RWPE2 (cell line): ENCODE measurements around the gene KCNV2.

Experiments
- ATAC-seq: fragments of 200-7000 bp; cut with Tn5 transposase; 3 replicates; pipeline ENCODE4 v1.9.1; 2021; ENCODE audit warnings: low read depth
- DNase-seq: peaks from one replicate; pipeline ENCODE4 v3.0.0-alpha.2; 2020; ENCODE audit warnings: low spot score
- H3K27ac ChIP-seq: fragments of 450-650 bp; 2 replicates; pipeline ENCODE4 v1.5.1; 2017; ENCODE audit warnings: mild to moderate bottlenecking; ENCODE audit not compliant: poor library complexity, severe bottlenecking
- H3K27me3 ChIP-seq: fragments of 250-450 bp; sonication (Bioruptor Pico); 2 replicates; pipeline ENCODE4 v1.5.1; 2021; ENCODE audit warnings: mild to moderate bottlenecking, moderate library complexity; ENCODE audit not compliant: insufficient read depth, poor library complexity, severe bottlenecking
- H3K36me3 ChIP-seq: fragments of 250-450 bp; sonication (Bioruptor Pico); 2 replicates; pipeline ENCODE4 v1.5.1; 2020; ENCODE audit warnings: low read depth, mild to moderate bottlenecking, moderate library complexity
- H3K4me1 ChIP-seq: fragments of 250-450 bp; sonication (Bioruptor Pico); 2 replicates; pipeline ENCODE4 v1.5.1; 2021; ENCODE audit warnings: mild to moderate bottlenecking, moderate library complexity; ENCODE audit not compliant: insufficient read depth, poor library complexity, severe bottlenecking
- H3K4me3 ChIP-seq: fragments of 250-450 bp; sonication (Bioruptor Pico); 2 replicates; pipeline ENCODE4 v1.5.1; 2021; ENCODE audit warnings: mild to moderate bottlenecking, moderate library complexity; ENCODE audit not compliant: severe bottlenecking
- H3K9me3 ChIP-seq: fragments of 250-450 bp; sonication (Bioruptor Pico); 2 replicates; pipeline ENCODE4 v1.5.1; 2021; ENCODE audit warnings: mild to moderate bottlenecking, moderate library complexity; ENCODE audit not compliant: severe bottlenecking
- CTCF ChIP-seq: fragments of 450-650 bp; IDR thresholded peaks from one replicate; pipeline ENCODE4 v1.5.1; 2017; ENCODE audit warnings: mild to moderate bottlenecking, moderate library complexity; ENCODE audit not compliant: poor library complexity, severe bottlenecking

The KCNV2 gene

DNA sequence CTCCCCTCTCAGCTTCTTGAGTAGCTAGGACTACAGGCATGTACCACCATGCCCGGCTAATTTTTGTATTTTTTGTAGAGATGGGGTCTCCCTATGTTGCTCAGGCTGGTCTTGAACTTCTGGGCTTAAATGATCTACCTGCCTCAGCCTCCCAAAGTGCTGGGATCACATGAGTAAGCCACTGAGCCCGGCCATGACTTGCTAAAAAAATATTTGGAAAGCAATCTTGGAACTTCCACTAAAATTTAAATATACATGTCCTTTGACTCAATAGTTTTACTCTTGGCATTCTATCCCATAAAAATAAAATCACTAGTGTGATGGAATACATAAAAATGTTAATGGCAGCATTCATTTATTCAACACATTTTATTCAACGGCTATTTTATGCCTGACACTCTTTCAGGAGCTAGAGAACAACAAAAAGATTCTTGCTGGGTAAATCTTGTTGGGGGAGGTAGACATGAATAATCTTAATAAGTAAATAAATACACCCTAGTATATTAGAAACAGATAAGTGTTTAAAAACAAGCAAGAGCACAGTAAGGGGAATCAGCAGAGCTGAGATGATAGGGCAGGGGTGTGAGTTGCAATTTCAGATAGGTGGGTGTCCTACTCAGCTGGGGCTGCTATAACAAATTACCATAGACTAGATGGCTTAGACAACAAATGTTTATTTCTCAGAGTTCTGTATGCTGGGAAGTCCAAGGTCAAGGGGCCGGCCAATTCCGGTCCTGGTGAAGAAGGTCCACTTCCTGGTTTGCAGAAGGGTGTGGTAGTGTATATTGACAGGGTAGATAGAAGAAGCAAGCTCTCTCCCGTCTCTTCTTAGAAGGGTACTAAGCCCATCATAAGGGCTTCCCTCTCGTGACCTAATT lies 50.7 kb downstream of the KCNV2 start:
- Histone ChIP-seq H3K36me3 (peaks cover 38% of the 10 kb centered on the region), H3K27me3 (no peaks in the 10 kb centered on the region), H3K27ac (no peak overlapping the region), H3K4me3 (no peak overlapping the region), H3K4me1 (no peaks in the 10 kb centered on the region), H3K9me3 (no peaks in the 10 kb centered on the region)
- ATAC-seq = no peak
- TF ChIP-seq CTCF = no peak
- no peak for DNase-seq

DNA sequence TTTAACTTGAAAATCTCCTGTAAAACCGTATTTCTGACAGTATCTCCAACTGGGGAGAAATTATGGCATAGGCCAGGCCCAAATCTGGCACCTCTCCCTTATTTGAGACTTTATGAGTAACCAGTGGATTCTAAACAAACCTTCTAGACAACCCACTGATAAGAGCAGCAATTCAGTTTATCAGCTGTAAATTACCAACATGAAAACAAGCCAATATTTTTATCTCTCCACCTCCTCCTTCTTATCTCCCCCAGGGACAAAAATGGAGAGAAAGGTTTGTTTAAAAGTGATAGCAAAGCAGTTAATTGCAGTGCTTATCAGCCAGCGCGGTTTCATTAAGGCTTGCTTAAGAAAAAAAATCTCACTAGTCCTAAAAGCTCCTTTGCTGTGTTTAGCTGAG lies 53.8 kb downstream of the KCNV2 start:
- H3K36me3 ChIP-seq = peaks cover 68% of the 10 kb centered on the region
- no peak overlapping the region for H3K4me3 ChIP-seq
- no peak overlapping the region for H3K27ac ChIP-seq
- H3K4me1 ChIP-seq = no peaks in the 10 kb centered on the region
- H3K27me3 ChIP-seq = no peaks in the 10 kb centered on the region
- no peak for ATAC-seq
- peaks cover 7% of the 10 kb centered on the region for H3K9me3 ChIP-seq
- no peak for DNase-seq
- TF ChIP-seq CTCF = no peak

- no peak overlapping the region for H3K27ac ChIP-seq
- H3K9me3 ChIP-seq = peaks cover 7% of the 10 kb centered on the region
- no peaks in the 10 kb centered on the region for H3K4me1 ChIP-seq
- DNase-seq (no peak), ATAC-seq (no peak)
- no peaks in the 10 kb centered on the region for H3K27me3 ChIP-seq
- no peak overlapping the region for H3K4me3 ChIP-seq
- TF ChIP-seq CTCF = no peak
- peaks cover 74% of the 10 kb centered on the region for H3K36me3 ChIP-seq
Measured at GRCh38 chr9:2771661-2772060, 54.4 kb downstream of the KCNV2 start.

DNA sequence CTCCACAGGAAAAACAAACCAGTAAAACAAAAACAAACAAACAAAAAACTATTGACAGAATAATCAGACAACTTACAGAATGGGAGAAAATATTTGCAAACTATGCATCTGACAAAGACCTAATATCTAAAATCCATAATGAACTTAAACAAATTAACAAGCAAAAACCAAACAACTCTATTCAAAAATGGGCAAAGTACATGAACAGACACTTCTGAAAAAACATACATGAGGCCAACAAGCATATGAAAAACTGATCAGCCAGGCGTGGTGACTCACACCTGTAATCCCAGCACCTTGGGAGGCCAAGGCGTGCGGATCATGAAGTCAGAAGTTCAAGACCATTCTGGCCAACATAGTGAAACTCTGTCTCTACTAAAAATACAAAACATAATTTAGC lies 60.1 kb downstream of the KCNV2 start:
- peaks cover 2% of the 10 kb centered on the region for H3K4me1 ChIP-seq
- no peak overlapping the region for H3K27ac ChIP-seq
- ATAC-seq (no peak), DNase-seq (no peak)
- TF ChIP-seq CTCF = no peak
- no peaks in the 10 kb centered on the region for H3K27me3 ChIP-seq
- peaks cover 90% of the 10 kb centered on the region for H3K36me3 ChIP-seq
- H3K4me3 ChIP-seq = no peak overlapping the region
- H3K9me3 ChIP-seq = peaks cover 7% of the 10 kb centered on the region

DNA sequence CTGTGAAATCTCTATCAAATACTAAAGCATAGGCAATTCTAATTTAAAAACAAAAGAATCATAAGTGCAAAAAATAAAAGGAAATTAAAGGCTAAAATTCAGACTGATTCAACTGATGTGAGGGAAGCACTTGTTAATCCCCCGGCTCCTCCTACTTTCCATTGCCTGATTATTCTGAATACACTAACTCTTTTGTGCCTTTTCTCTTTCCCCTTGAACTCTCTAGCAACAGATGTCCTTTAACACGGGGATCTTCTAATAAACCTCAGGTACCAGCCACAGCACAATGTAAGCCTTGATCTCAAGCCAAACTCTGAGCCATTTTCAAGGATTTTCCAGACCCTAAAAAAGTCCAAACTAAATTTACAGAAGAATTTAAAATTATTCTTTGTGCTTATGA lies 61.5 kb downstream of the KCNV2 start:
- TF ChIP-seq CTCF = no peak
- H3K27me3 ChIP-seq = no peaks in the 10 kb centered on the region
- H3K4me3 ChIP-seq = no peak overlapping the region
- DNase-seq = no peak
- no peak for ATAC-seq
- peaks cover 2% of the 10 kb centered on the region for H3K4me1 ChIP-seq
- H3K9me3 ChIP-seq = peaks cover 5% of the 10 kb centered on the region
- no peak overlapping the region for H3K27ac ChIP-seq
- peaks cover 87% of the 10 kb centered on the region for H3K36me3 ChIP-seq
